Left lung (tissue), 10 donors: Measurements from ENCODE around the gene SAMD3. TPM values are rescaled to one million over a fixed set of nuclear protein-coding genes. Genes with fewer than 3 reads are reported as not detected.
A peak's percentile ranks its signal among the peaks of the same experiment; 100 is the strongest.
"Not testable (repeated sequence)": the region's sequence is repeated elsewhere in the genome, so short reads cannot be mapped to it uniquely, and the experiment has no call there.

Experiments
- ATAC-seq: fragments of 200-7000 bp; cut with Tn5 transposase; one replicate; pipeline ENCODE4 v1.9.1; 2020; ENCODE audit warnings: moderate library complexity
- DNase-seq, 4 donors: peaks; one replicate each; pipeline ENCODE4 v3.0.0-alpha.2; 2013 to 2020
- H3K27ac ChIP-seq, 2 donors: fragments of 200-600 bp; sonication (generic) in 1 of 2; one replicate each; pipeline versions ENCODE4 v1.5.0 to v1.8.0; 2020 to 2021
- H3K27me3 ChIP-seq, 2 donors: fragments of 200-600 bp; sonication (generic) in 1 of 2; one replicate each; pipeline versions ENCODE4 v1.5.0 to v1.8.0; 2020 to 2021
- H3K36me3 ChIP-seq, 2 donors: fragments of 200-600 bp; sonication (generic) in 1 of 2; one replicate each; pipeline versions ENCODE4 v1.5.0 to v1.8.0; 2020 to 2021
- H3K4me1 ChIP-seq, 2 donors: fragments of 200-600 bp; one replicate each; pipeline ENCODE4 v1.8.0; 2021
- H3K4me3 ChIP-seq, 2 donors: fragments of 200-600 bp; sonication (generic) in 1 of 2; one replicate each; pipeline versions ENCODE4 v1.5.0 to v1.8.0; 2020 to 2021; ENCODE audit warnings: mild to moderate bottlenecking in 1 of 2
- H3K9me3 ChIP-seq, 2 donors: fragments of 200-600 bp; sonication (generic) in 1 of 2; one replicate each; pipeline versions ENCODE4 v1.5.0 to v1.8.0; 2020 to 2021
- intact Hi-C, 2 donors: fragments of 100-400 bp; cut with DNase I; formaldehyde crosslinking; loops; one replicate each; pipeline versions ENCODE4 v1.11.2 to v1.14.2; 2022
- polyA plus RNA-seq, 6 donors: library from polyadenylated mRNA; unstranded; fragments of 120-200 nt; gene quantifications; one replicate each; pipeline ENCODE4 v1.2.1, GENCODE V29; 2013; ENCODE audit not compliant: insufficient read length in 6 of 6
- total RNA-seq, 2 donors: library from RNA; stranded (reverse); fragmentation: NEBNext Ultra II Directional; extraction: Animal tissue kit (Norgen Biotek cat#: 25700); gene quantifications; one replicate each; pipeline ENCODE4 v1.2.1, GENCODE V29; 2021
- TF ChIP-seq, protein P1 (sequence below), 2 donors: fragments of 200-600 bp; sonication (generic) in 1 of 2; IDR thresholded peaks; one replicate each; pipeline versions ENCODE4 v1.5.0 to v1.8.0; 2021; ENCODE audit warnings: antibody characterized with exemption in 2 of 2
- donor health status: DM: no; HTN: yes; CAD: no.
- donor health status: DM: no; HTN: no; CAD: no.

SAMD3 gene
- total and polyA plus RNA-seq, 8 donors: 0.56 to 2.7 (median 1.4) TPM

DNA sequence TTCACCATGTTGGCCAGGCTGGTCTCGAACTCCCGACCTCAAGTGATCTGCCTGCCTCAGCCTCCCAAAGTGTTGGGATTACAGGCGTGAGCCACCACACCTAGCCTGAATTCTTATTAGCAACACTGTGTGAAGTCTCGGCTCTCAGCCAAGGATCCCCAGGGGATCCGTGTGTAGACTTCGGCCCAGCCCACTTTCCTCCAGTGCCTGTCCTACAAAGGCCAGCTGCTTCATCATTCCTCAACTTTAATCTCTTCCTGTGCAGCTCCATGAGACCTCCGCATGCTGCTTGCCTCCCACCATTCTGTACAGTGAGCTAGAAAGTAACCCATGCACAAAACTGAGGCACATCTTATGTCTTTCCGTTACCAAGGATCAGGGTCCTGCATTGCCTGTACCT is 71.8 kb downstream of the SAMD3 start:
- H3K4me1 ChIP-seq: no peaks in the 10 kb centered on the region
- intact Hi-C loops: no loop called here

GRCh38 chr6:130149016-130149415 is 73.7 kb downstream of the SAMD3 start:
- H3K4me1 ChIP-seq, H3K36me3 ChIP-seq, ATAC-seq, H3K4me3 ChIP-seq, intact Hi-C loops, H3K9me3 ChIP-seq, H3K27me3 ChIP-seq, H3K27ac ChIP-seq: not testable (repeated sequence)
- peak in 2 of 4 donors; percentile 61 to 70 for DNase-seq

More for the DNA sequence above, 71.8 kb downstream of the SAMD3 start:
- no peak for DNase-seq
- H3K9me3 ChIP-seq: no peaks in the 10 kb centered on the region
- TF ChIP-seq, protein P1, sequence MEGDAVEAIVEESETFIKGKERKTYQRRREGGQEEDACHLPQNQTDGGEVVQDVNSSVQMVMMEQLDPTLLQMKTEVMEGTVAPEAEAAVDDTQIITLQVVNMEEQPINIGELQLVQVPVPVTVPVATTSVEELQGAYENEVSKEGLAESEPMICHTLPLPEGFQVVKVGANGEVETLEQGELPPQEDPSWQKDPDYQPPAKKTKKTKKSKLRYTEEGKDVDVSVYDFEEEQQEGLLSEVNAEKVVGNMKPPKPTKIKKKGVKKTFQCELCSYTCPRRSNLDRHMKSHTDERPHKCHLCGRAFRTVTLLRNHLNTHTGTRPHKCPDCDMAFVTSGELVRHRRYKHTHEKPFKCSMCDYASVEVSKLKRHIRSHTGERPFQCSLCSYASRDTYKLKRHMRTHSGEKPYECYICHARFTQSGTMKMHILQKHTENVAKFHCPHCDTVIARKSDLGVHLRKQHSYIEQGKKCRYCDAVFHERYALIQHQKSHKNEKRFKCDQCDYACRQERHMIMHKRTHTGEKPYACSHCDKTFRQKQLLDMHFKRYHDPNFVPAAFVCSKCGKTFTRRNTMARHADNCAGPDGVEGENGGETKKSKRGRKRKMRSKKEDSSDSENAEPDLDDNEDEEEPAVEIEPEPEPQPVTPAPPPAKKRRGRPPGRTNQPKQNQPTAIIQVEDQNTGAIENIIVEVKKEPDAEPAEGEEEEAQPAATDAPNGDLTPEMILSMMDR (IDR thresholded peaks at IDR 0.05): no peak
- no peak overlapping the region for H3K27ac ChIP-seq
- H3K4me3 ChIP-seq: no peak overlapping the region
- no peaks in the 10 kb centered on the region for H3K27me3 ChIP-seq
- H3K36me3 ChIP-seq: no peaks in the 10 kb centered on the region
- no peak for ATAC-seq

DNA sequence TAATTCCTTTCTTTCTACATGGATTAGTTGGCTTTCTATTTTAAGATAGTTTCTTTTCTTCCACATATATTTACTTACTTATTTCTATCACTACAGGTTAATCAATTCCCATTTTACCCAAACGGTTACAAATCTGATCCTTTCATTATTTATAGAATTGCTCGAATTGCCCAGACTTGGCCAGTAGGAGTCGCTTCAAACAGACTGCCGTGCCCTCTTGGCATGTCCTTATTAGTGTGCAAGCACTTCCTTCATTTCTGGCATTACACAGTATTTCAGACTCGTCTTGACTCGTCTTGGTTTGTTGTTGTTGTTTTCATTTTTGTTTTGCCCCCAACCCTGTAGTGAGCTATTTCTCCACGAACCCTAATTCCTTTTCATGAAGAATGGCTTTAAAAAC is 74.6 kb downstream of the SAMD3 start:
- no peak overlapping the region for H3K27ac ChIP-seq
- H3K4me1 ChIP-seq: no peaks in the 10 kb centered on the region
- H3K27me3 ChIP-seq: no peaks in the 10 kb centered on the region
- intact Hi-C loops: no loop called here
- TF ChIP-seq, protein P1 (IDR thresholded peaks at IDR 0.05): no peak
- no peaks in the 10 kb centered on the region for H3K36me3 ChIP-seq
- ATAC-seq (no peak), DNase-seq (no peak)
- no peaks in the 10 kb centered on the region for H3K9me3 ChIP-seq
- H3K4me3 ChIP-seq: no peak overlapping the region

- TF ChIP-seq, protein P1 (IDR thresholded peaks at IDR 0.05): no peak
- no peak overlapping the region for H3K27ac ChIP-seq
- no peaks in the 10 kb centered on the region for H3K4me1 ChIP-seq
- no peaks in the 10 kb centered on the region for H3K9me3 ChIP-seq
- no peaks in the 10 kb centered on the region for H3K27me3 ChIP-seq
- no peak overlapping the region for H3K4me3 ChIP-seq
- no peak for ATAC-seq
- no peaks in the 10 kb centered on the region for H3K36me3 ChIP-seq
- DNase-seq: no peak
- intact Hi-C loops: no loop called here
Observed at GRCh38 chr6:130147111-130147510, 75.6 kb downstream of the SAMD3 start.

- Histone ChIP-seq H3K4me1 (no peaks in the 10 kb centered on the region), H3K27me3 (no peaks in the 10 kb centered on the region), H3K4me3 (no peak overlapping the region), H3K9me3 (no peaks in the 10 kb centered on the region), H3K36me3 (no peaks in the 10 kb centered on the region), H3K27ac (no peak overlapping the region)
- TF ChIP-seq, protein P1 (IDR thresholded peaks at IDR 0.05): no peak
- intact Hi-C loops: no loop called here
- no peak for DNase-seq
- ATAC-seq: no peak
Observed at GRCh38 chr6:130143709-130144108, 79.0 kb downstream of the SAMD3 start.

DNA sequence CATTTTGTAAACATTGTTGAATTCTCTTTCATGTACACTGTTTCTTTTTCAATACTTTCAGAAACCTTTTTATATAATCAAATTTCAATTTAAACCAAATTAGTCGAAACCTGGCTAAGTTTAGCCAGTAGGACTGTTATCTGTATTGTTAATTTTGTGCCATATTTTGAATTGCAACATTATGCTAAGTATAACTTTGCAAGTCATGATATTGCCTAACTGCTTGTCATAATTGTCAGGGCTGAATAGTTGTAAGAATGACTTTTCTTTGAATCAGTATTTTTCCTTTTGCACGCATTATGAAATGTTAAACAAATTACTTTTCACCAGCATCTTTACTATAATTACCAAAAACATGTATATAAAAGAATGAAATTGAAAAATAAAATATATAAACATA is 82.7 kb downstream of the SAMD3 start:
- no peaks in the 10 kb centered on the region for H3K36me3 ChIP-seq
- ATAC-seq (no peak), DNase-seq (peak in 2 of 4 donors; percentile 39 to 55)
- no peak overlapping the region for H3K27ac ChIP-seq
- H3K4me3 ChIP-seq: no peak overlapping the region
- H3K9me3 ChIP-seq: no peaks in the 10 kb centered on the region
- no peaks in the 10 kb centered on the region for H3K4me1 ChIP-seq
- TF ChIP-seq, protein P1 (IDR thresholded peaks at IDR 0.05): no peak
- no peaks in the 10 kb centered on the region for H3K27me3 ChIP-seq
- intact Hi-C loops: no loop called here
